Fibroblast of villous mesenchyme (primary cell): ENCODE results near the gene DMXL1. TPM values are rescaled to one million over a fixed set of nuclear protein-coding genes. Genes with fewer than 3 reads are reported as not detected.
"Not testable (repeated sequence)": the region's sequence is repeated elsewhere in the genome, so short reads cannot be mapped to it uniquely, and the experiment has no call there.

Experiments
- DNase-seq: peaks from one replicate; pipeline ENCODE4 v3.0.0-alpha.2; 2010; ENCODE audit warnings: low read depth
- H3K4me3 ChIP-seq: 2 replicates; pipeline ENCODE4 v1.5.1; 2011; ENCODE audit warnings: low read depth, mild to moderate bottlenecking, low read length
- CTCF ChIP-seq: IDR thresholded peaks from 2 replicates; pipeline ENCODE4 v1.5.1; 2012; ENCODE audit warnings: low read depth, mild to moderate bottlenecking, low read length; ENCODE audit not compliant: insufficient read depth
- total RNA-seq: library from RNA; depleted of rRNA; stranded (reverse); fragments of >200 nt; gene quantifications from 2 replicates; pipeline ENCODE4 v1.2.3, GENCODE V29; 2012

DMXL1 gene
- total RNA-seq, 1 donor, result 54.8 TPM

- TF ChIP-seq CTCF, result no peak
- no peak overlapping the region for H3K4me3 ChIP-seq
- no peak for DNase-seq
Measured at GRCh38 chr5:119118000-119118399, 47.1 kb downstream of the DMXL1 start.

GRCh38 chr5:119120893-119121292, 50.0 kb downstream of the DMXL1 start:
- DNase-seq, result no peak
- no peak for TF ChIP-seq CTCF
- H3K4me3 ChIP-seq, result no peak overlapping the region

GRCh38 chr5:119122474-119122873, 51.6 kb downstream of the DMXL1 start:
- not testable (repeated sequence) for H3K4me3 ChIP-seq, DNase-seq

- TF ChIP-seq CTCF, result no peak
- no peak for DNase-seq
- H3K4me3 ChIP-seq, result no peak overlapping the region
Measured at GRCh38 chr5:119123280-119123679, 52.4 kb downstream of the DMXL1 start.

GRCh38 chr5:119129770-119130169, 58.9 kb downstream of the DMXL1 start:
- DNase-seq, result no peak
- H3K4me3 ChIP-seq, result no peak overlapping the region

GRCh38 chr5:119131530-119132304, 60.8 kb downstream of the DMXL1 start:
- no peak for TF ChIP-seq CTCF

More at GRCh38 chr5:119129770-119130169, 58.9 kb downstream of the DMXL1 start:
- TF ChIP-seq CTCF, result no peak

GRCh38 chr5:119135743-119136142, 64.9 kb downstream of the DMXL1 start:
- not testable (repeated sequence) for DNase-seq, H3K4me3 ChIP-seq

More at GRCh38 chr5:119131530-119132304, 60.8 kb downstream of the DMXL1 start:
- no peak for DNase-seq
- H3K4me3 ChIP-seq, result no peak overlapping the region
